Embryonic facial prominence (tissue), 1 donor: ENCODE data around the gene AK5.
"Not testable (repeated sequence)": the region's sequence is repeated elsewhere in the genome, so short reads cannot be mapped to it uniquely, and the experiment has no call there.

Source experiments
- DNase-seq: peaks from one replicate; pipeline ENCODE4 v3.0.0-alpha.2; 2016; ENCODE audit errors: extremely low spot score

The AK5 gene

GRCh38 chr1:77499466-77499865 is 217.6 kb downstream of the AK5 start:
- no peak for DNase-seq

GRCh38 chr1:77504986-77505385 is 223.2 kb downstream of the AK5 start:
- no peak for DNase-seq

GRCh38 chr1:77506771-77507170 is 225.0 kb downstream of the AK5 start:
- DNase-seq = no peak

- DNase-seq = no peak
These were observed 227.3 kb downstream of the AK5 start for GRCh38 chr1:77509051-77509492.

- DNase-seq = no peak
These were observed 228.1 kb downstream of the AK5 start for GRCh38 chr1:77509898-77510297.

- DNase-seq = no peak
These were observed 229.6 kb downstream of the AK5 start for GRCh38 chr1:77511440-77511840.

GRCh38 chr1:77512650-77513049 is 230.8 kb downstream of the AK5 start:
- DNase-seq = not testable (repeated sequence)

- DNase-seq = peak; percentile 21
These were observed 232.3 kb downstream of the AK5 start for GRCh38 chr1:77513839-77514763.

GRCh38 chr1:77514921-77515776 is 233.3 kb downstream of the AK5 start:
- no peak for DNase-seq

GRCh38 chr1:77516106-77516505 is 234.3 kb downstream of the AK5 start:
- DNase-seq = no peak

GRCh38 chr1:77524038-77524437 is 242.2 kb downstream of the AK5 start:
- no peak for DNase-seq

GRCh38 chr1:77531149-77531548 is 249.3 kb downstream of the AK5 start:
- not testable (repeated sequence) for DNase-seq

- not testable (repeated sequence) for DNase-seq
These were observed 249.9 kb downstream of the AK5 start for GRCh38 chr1:77531596-77532280.

GRCh38 chr1:77532641-77533040 is 250.8 kb downstream of the AK5 start:
- no peak for DNase-seq

- DNase-seq = peak; percentile 26
These were observed 252.0 kb downstream of the AK5 start for GRCh38 chr1:77533660-77534305.

- DNase-seq = no peak
These were observed 252.6 kb downstream of the AK5 start for GRCh38 chr1:77534456-77534855.

GRCh38 chr1:77536813-77537212 is 255.0 kb downstream of the AK5 start:
- no peak for DNase-seq

GRCh38 chr1:77538956-77539518 is 257.2 kb downstream of the AK5 start:
- no peak for DNase-seq

GRCh38 chr1:77539519-77540142 is 257.8 kb downstream of the AK5 start:
- no peak for DNase-seq

GRCh38 chr1:77540501-77541161 is 258.8 kb downstream of the AK5 start:
- no peak for DNase-seq
